ENCODE data around the gene JUP. TPM values are rescaled to one million over a fixed set of nuclear protein-coding genes. Genes with fewer than 3 reads are reported as not detected.

JUP gene
- total and polyA plus RNA-seq, 2 of the 13 experiments (the other 11 are each of a cell fraction or from before 2014, with no cell fraction given): 12.1 to 20.6 TPM

GRCh38 chr17:41812381-41813151 lies 26.1 kb upstream of the JUP start, which contains the start of gene FKBP10 (continued):
- TF ChIP-seq BATF2 (CRISPR knock-in tag; IDR thresholded peaks at IDR 0.05): peak; percentile 46; the same call in 1 of the 2 replicates
- no peak for TF ChIP-seq ZNF282 (IDR thresholded peaks at IDR 0.05; ENCODE audit: partially characterized antibody)
- TF ChIP-seq PTBP1 (IDR thresholded peaks at IDR 0.05; ENCODE audit: low read depth, low read length, poor library complexity, severe bottlenecking): no peak
- no peak for TF ChIP-seq ZFAT (CRISPR knock-in tag; conservative IDR thresholded peaks at IDR 0.05)
- no peak for TF ChIP-seq PAX8 (CRISPR knock-in tag; IDR thresholded peaks at IDR 0.05; ENCODE audit: borderline replicate concordance)
- no peak for TF ChIP-seq ZBTB42 (CRISPR knock-in tag; IDR thresholded peaks at IDR 0.05)
- TF ChIP-seq CREBL2 (CRISPR knock-in tag; IDR thresholded peaks at IDR 0.05; ENCODE audit: borderline replicate concordance): no peak
- peak; percentile 22; the same call in 1 of the 2 replicates for TF ChIP-seq FOXK1 (CRISPR knock-in tag; IDR thresholded peaks at IDR 0.05; ENCODE audit: borderline replicate concordance, low read depth)
- peak; percentile 48; the same call in 1 of the 2 replicates for TF ChIP-seq KMT2A (CRISPR knock-in tag; IDR thresholded peaks at IDR 0.05)
- TF ChIP-seq RXRA (CRISPR knock-in tag; IDR thresholded peaks at IDR 0.05): no peak; the same call in 1 of the 2 replicates
- no peak for TF ChIP-seq HOXA5 (CRISPR knock-in tag; IDR thresholded peaks at IDR 0.05)
- no peak for TF ChIP-seq ZNF326 (CRISPR knock-in tag; IDR thresholded peaks at IDR 0.05; ENCODE audit: borderline replicate concordance)
- no peak; the same call in 1 of the 2 replicates for TF ChIP-seq SKIL (CRISPR knock-in tag; IDR thresholded peaks at IDR 0.05; ENCODE audit: borderline replicate concordance)
- peak; percentile 43; the same call in 1 of the 2 replicates for TF ChIP-seq TCF7 (IDR thresholded peaks at IDR 0.05; ENCODE audit: low read depth)
- no peak for TF ChIP-seq ZBTB39 (CRISPR knock-in tag; IDR thresholded peaks at IDR 0.05)
- TF ChIP-seq ZNF512 (CRISPR knock-in tag; IDR thresholded peaks at IDR 0.05): no peak
- no peak for TF ChIP-seq ZNF143 (CRISPR knock-in tag; IDR thresholded peaks at IDR 0.05)
- TF ChIP-seq CBX1 (IDR thresholded peaks at IDR 0.05; ENCODE audit: low read depth): peak; percentile 25
- no peak for TF ChIP-seq ZNF280B (CRISPR knock-in tag; IDR thresholded peaks at IDR 0.05; ENCODE audit: borderline replicate concordance)
- no peak for TF ChIP-seq NCOA1 (CRISPR knock-in tag; IDR thresholded peaks at IDR 0.05)
